Measurements from ENCODE around the gene PTPRM.

GRCh38 chr18:7725473-7725872 lies 158.4 kb downstream of the PTPRM start:
- TF ChIP-seq ZNF274 (IDR thresholded peaks at IDR 0.05; ENCODE audit: low read depth, low read length) (no peak), YY1 (IDR thresholded peaks at IDR 0.05; ENCODE audit: insufficient read depth, insufficient read length) (no peak), SUZ12 (IDR thresholded peaks at IDR 0.05; ENCODE audit: extremely low read depth, insufficient read depth, insufficient read length) (no peak)
